ENCODE results near the gene TFF2.

Gene TFF2

GRCh38 chr21:42324896-42325295, 25.9 kb downstream of the TFF2 start:
- TF ChIP-seq EZH2phosphoT487 (IDR thresholded peaks at IDR 0.05; ENCODE audit: low read depth), result no peak
- TF ChIP-seq, protein P1, sequence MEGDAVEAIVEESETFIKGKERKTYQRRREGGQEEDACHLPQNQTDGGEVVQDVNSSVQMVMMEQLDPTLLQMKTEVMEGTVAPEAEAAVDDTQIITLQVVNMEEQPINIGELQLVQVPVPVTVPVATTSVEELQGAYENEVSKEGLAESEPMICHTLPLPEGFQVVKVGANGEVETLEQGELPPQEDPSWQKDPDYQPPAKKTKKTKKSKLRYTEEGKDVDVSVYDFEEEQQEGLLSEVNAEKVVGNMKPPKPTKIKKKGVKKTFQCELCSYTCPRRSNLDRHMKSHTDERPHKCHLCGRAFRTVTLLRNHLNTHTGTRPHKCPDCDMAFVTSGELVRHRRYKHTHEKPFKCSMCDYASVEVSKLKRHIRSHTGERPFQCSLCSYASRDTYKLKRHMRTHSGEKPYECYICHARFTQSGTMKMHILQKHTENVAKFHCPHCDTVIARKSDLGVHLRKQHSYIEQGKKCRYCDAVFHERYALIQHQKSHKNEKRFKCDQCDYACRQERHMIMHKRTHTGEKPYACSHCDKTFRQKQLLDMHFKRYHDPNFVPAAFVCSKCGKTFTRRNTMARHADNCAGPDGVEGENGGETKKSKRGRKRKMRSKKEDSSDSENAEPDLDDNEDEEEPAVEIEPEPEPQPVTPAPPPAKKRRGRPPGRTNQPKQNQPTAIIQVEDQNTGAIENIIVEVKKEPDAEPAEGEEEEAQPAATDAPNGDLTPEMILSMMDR (IDR thresholded peaks at IDR 0.05; ENCODE audit: low read depth, low read length), result no peak
- Histone ChIP-seq H3K27ac (ENCODE audit: low read length) (no peak overlapping the region), H3K27me3 (ENCODE audit: low read depth, low read length) (peaks cover 26% of the 10 kb centered on the region), H2AFZ (ENCODE audit: low read depth, low read length) (no peak overlapping the region), H3K9ac (ENCODE audit: low read length) (no peak overlapping the region), H3K4me2 (ENCODE audit: low read length) (no peak overlapping the region), H3K4me3 (ENCODE audit: low read length) (no peak overlapping the region), H3K4me1 (ENCODE audit: low read length) (no peaks in the 10 kb centered on the region), H4K20me1 (ENCODE audit: insufficient read depth, low read length) (no peaks in the 10 kb centered on the region), H3K9me3 (ENCODE audit: insufficient read depth, low read length) (no peaks in the 10 kb centered on the region), H3K79me2 (ENCODE audit: low read length) (no peaks in the 10 kb centered on the region), H3K36me3 (replicated peaks; ENCODE audit: low read depth, low read length) (no peaks in the 10 kb centered on the region)

DNA sequence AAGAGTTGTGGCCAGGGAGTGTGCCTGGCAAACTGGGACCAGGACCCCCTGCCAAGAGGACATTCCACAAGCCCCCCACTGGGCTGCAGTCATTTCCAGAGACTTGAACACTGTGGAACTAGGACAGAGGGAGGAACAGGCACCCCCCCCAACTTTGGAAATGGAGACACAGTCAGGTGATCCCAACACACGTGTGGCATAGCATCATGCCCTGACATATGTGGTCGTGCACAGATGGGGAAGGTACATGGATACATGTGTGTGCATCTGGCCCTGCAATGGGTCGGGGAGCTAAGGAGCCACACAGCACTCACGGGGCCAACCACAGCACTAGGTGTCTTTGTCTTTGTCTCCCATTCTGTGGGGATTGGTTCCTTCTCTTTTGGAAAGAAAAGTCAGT, 28.9 kb downstream of the TFF2 start:
- Histone ChIP-seq H3K4me1 (ENCODE audit: low read length) (no peaks in the 10 kb centered on the region), H3K4me3 (ENCODE audit: low read length) (no peak overlapping the region), H3K4me2 (ENCODE audit: low read length) (no peak overlapping the region), H3K36me3 (replicated peaks; ENCODE audit: low read depth, low read length) (no peaks in the 10 kb centered on the region), H3K27ac (ENCODE audit: low read length) (no peak overlapping the region), H3K79me2 (ENCODE audit: low read length) (no peaks in the 10 kb centered on the region), H3K9ac (ENCODE audit: low read length) (no peak overlapping the region), H2AFZ (ENCODE audit: low read depth, low read length) (no peak overlapping the region), H3K9me3 (ENCODE audit: insufficient read depth, low read length) (no peaks in the 10 kb centered on the region), H3K27me3 (ENCODE audit: low read depth, low read length) (peaks cover 14% of the 10 kb centered on the region), H4K20me1 (ENCODE audit: insufficient read depth, low read length) (no peaks in the 10 kb centered on the region)
- TF ChIP-seq EZH2phosphoT487 (IDR thresholded peaks at IDR 0.05; ENCODE audit: low read depth), result no peak
- TF ChIP-seq, protein P1 (IDR thresholded peaks at IDR 0.05; ENCODE audit: low read depth, low read length), result no peak

DNA sequence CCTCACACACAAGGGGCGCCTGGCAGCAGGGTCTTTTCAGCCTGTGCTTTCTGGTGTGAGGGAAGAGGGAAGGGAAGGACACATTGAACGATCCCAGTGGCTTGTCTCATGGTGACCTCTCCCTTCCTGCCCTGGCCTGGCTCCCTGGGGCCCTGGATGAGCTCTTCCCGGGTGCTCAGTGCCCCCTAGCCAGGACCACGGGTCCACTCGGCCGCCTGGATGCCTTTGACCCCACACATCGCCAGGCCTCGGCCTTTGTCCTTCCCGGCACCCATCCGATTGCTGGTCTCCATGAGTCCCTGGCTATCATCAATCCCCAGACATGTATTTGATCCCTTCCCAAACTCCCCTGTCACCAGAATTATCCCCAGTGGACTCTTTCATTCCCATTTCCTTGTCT, 29.6 kb downstream of the TFF2 start:
- no peaks in the 10 kb centered on the region for H3K36me3 ChIP-seq (replicated peaks; ENCODE audit: low read depth, low read length)
- no peak overlapping the region for H3K9ac ChIP-seq (ENCODE audit: low read length)
- no peak for TF ChIP-seq EZH2phosphoT487 (IDR thresholded peaks at IDR 0.05; ENCODE audit: low read depth)
- TF ChIP-seq, protein P1 (IDR thresholded peaks at IDR 0.05; ENCODE audit: low read depth, low read length), result no peak
- peaks cover 14% of the 10 kb centered on the region for H3K27me3 ChIP-seq (ENCODE audit: low read depth, low read length)
- H3K27ac ChIP-seq (ENCODE audit: low read length), result no peak overlapping the region
- no peak overlapping the region for H2AFZ ChIP-seq (ENCODE audit: low read depth, low read length)
- H3K79me2 ChIP-seq (ENCODE audit: low read length), result no peaks in the 10 kb centered on the region
- no peaks in the 10 kb centered on the region for H3K4me1 ChIP-seq (ENCODE audit: low read length)
- no peaks in the 10 kb centered on the region for H4K20me1 ChIP-seq (ENCODE audit: insufficient read depth, low read length)
- no peak overlapping the region for H3K4me2 ChIP-seq (ENCODE audit: low read length)
- H3K4me3 ChIP-seq (ENCODE audit: low read length), result no peak overlapping the region
- H3K9me3 ChIP-seq (ENCODE audit: insufficient read depth, low read length), result no peaks in the 10 kb centered on the region

- H3K27ac ChIP-seq (ENCODE audit: low read length), result no peak overlapping the region
- H4K20me1 ChIP-seq (ENCODE audit: insufficient read depth, low read length), result no peaks in the 10 kb centered on the region
- no peak overlapping the region for H3K4me2 ChIP-seq (ENCODE audit: low read length)
- peaks cover 13% of the 10 kb centered on the region for H3K27me3 ChIP-seq (ENCODE audit: low read depth, low read length)
- no peaks in the 10 kb centered on the region for H3K79me2 ChIP-seq (ENCODE audit: low read length)
- H3K36me3 ChIP-seq (replicated peaks; ENCODE audit: low read depth, low read length), result no peaks in the 10 kb centered on the region
- no peaks in the 10 kb centered on the region for H3K4me1 ChIP-seq (ENCODE audit: low read length)
- H3K4me3 ChIP-seq (ENCODE audit: low read length), result no peak overlapping the region
- H3K9ac ChIP-seq (ENCODE audit: low read length), result no peak overlapping the region
- TF ChIP-seq, protein P1 (IDR thresholded peaks at IDR 0.05; ENCODE audit: low read depth, low read length), result no peak
- TF ChIP-seq EZH2phosphoT487 (IDR thresholded peaks at IDR 0.05; ENCODE audit: low read depth), result no peak
- no peaks in the 10 kb centered on the region for H3K9me3 ChIP-seq (ENCODE audit: insufficient read depth, low read length)
- H2AFZ ChIP-seq (ENCODE audit: low read depth, low read length), result no peak overlapping the region
Observed at GRCh38 chr21:42320791-42321190, 30.0 kb downstream of the TFF2 start.
